Ovary (tissue), 9 donors: ENCODE measurements around the gene IRF8. TPM values are rescaled to one million over a fixed set of nuclear protein-coding genes. Genes with fewer than 3 reads are reported as not detected.
"Not testable (repeated sequence)": the region's sequence is repeated elsewhere in the genome, so short reads cannot be mapped to it uniquely, and the experiment has no call there.

Experiments used
- DNase-seq, 5 donors: peaks; one replicate each; pipeline ENCODE4 v3.0.0-alpha.2; 2019 to 2020
- H3K27ac ChIP-seq, 2 donors: fragments of 200-600 bp; one replicate each; pipeline versions ENCODE4 v1.5.1 to v1.8.0; 2019 to 2022
- H3K27me3 ChIP-seq: fragments of 200-600 bp; one replicate; pipeline ENCODE4 v1.8.0; 2022
- H3K36me3 ChIP-seq: fragments of 200-600 bp; sonication (generic); one replicate; pipeline ENCODE4 v1.5.1; 2019
- H3K4me1 ChIP-seq: one replicate; pipeline ENCODE4 v1.8.1; 2013; ENCODE audit warnings: mild to moderate bottlenecking, moderate library complexity; ENCODE audit not compliant: insufficient read depth
- H3K4me3 ChIP-seq: fragments of 200-600 bp; sonication (generic); one replicate; pipeline ENCODE4 v1.5.1; 2017
- H3K9me3 ChIP-seq, 2 donors: fragments of 200-600 bp in 1 of 2; sonication (generic) in 1 of 2; one replicate each; pipeline versions ENCODE4 v1.5.1 to v1.8.1; 2013 to 2019; ENCODE audit warnings: mild to moderate bottlenecking in 1 of 2, moderate library complexity in 1 of 2
- CTCF ChIP-seq, 3 donors: fragments of 450-650 bp in 2 of 3; fragments of 200-600 bp in 1 of 3; IDR thresholded peaks; one replicate each; pipeline versions ENCODE4 v1.5.1 to v1.8.0; 2016 to 2022; ENCODE audit warnings: antibody characterized with exemption in 3 of 3, mild to moderate bottlenecking in 1 of 3
- EP300 ChIP-seq: sonication (generic); formaldehyde crosslinking; IDR thresholded peaks from one replicate; pipeline ENCODE4 v1.6.1; 2017; ENCODE audit warnings: antibody characterized with exemption
- POLR2A ChIP-seq: fragments of 450-650 bp; IDR thresholded peaks from one replicate; pipeline ENCODE4 v1.6.1; 2017; ENCODE audit warnings: antibody characterized with exemption, mild to moderate bottlenecking, moderate library complexity
- WGBS, 3 donors: extraction: QIAGEN DNeasy Blood & Tissue Kit in 1 of 3; methylation state at CpG; one replicate each; pipeline versions ENCODE4 v1.1.5 to v1.1.7; 2013 to 2017; 5-methylcytosine and 5-hydroxymethylcytosine counted together
- intact Hi-C, 4 donors: fragments of 100-400 bp; cut with DNase I; formaldehyde crosslinking; loops; one replicate each; pipeline versions ENCODE4 v1.11.0 to v1.15.1; 2022 to 2023
- polyA plus RNA-seq, 2 donors: library from polyadenylated mRNA; stranded (reverse); fragments of 200-250 nt in 1 of 2; fragments of 350-450 nt in 1 of 2; fragmentation: Illumina TruSeq in 1 of 2; extraction: RNeasy Lipid Tissue Mini Kit (QIAGEN cat#74804) in 1 of 2; gene quantifications; one replicate each; pipeline ENCODE4 v1.2.3, GENCODE V29; 2013 to 2014
- total RNA-seq, 7 donors: library from RNA; depleted of rRNA in 2 of 7; stranded (reverse); fragments of >200 nt in 2 of 7; fragmentation: NEBNext Ultra II Directional in 3 of 7; extraction: Animal tissue kit (Norgen Biotek cat#: 25700) in 3 of 7; gene quantifications; one replicate each; pipeline versions ENCODE4 v1.1.0 to v1.2.4, GENCODE V29; 2016 to 2023
- donor health status: DM: no; HTN: no; CAD: no; lungs with moderate emphysema.
- donor health status: DM: no; HTN: no; CAD: no.
- donor health status: Bipolar disorder and iron deficiency.
- donor health status: DM: yes; HTN: yes; CAD: no.
- donor health status: DM: no; HTN: no; CAD: no.
- donor health status: DM: yes; HTN: yes; CAD: no.

IRF8 gene
- total and polyA plus RNA-seq, 9 donors, result 1.8 to 24.1 (median 3.6) TPM

- no peak for DNase-seq
- intact Hi-C loops, result no loop called here
- no peaks in the 10 kb centered on the region for H3K36me3 ChIP-seq
- 65 to 79% (median 72%) methylated on average over 14 of the region's 14 CpGs for WGBS, 3 donors
- H3K4me1 ChIP-seq, result no peaks in the 10 kb centered on the region
- no peak overlapping the region for H3K27ac ChIP-seq
- H3K9me3 ChIP-seq, result no peaks in the 10 kb centered on the region
- TF ChIP-seq EP300 (no peak), POLR2A (no peak), CTCF (IDR thresholded peaks at IDR 0.05) (no peak)
- H3K4me3 ChIP-seq, result no peak overlapping the region
- H3K27me3 ChIP-seq, result no peaks in the 10 kb centered on the region
These were observed 43.1 kb downstream of the IRF8 start for GRCh38 chr16:85941863-85942644.

- H3K9me3 ChIP-seq, DNase-seq, H3K36me3 ChIP-seq, H3K27me3 ChIP-seq, intact Hi-C loops, H3K27ac ChIP-seq, H3K4me3 ChIP-seq, H3K4me1 ChIP-seq: not testable (repeated sequence)
- WGBS, 3 donors, result 86 to 94% (median 93%) methylated on average over 10 of the region's 10 CpGs
These were observed 43.7 kb downstream of the IRF8 start for GRCh38 chr16:85942659-85943058.

GRCh38 chr16:85943711-85944110 lies 44.7 kb downstream of the IRF8 start:
- no peaks in the 10 kb centered on the region for H3K36me3 ChIP-seq
- 87 to 89% (median 88%) methylated on average over 2 of the region's 2 CpGs for WGBS, 3 donors
- intact Hi-C loops, result no loop called here
- TF ChIP-seq POLR2A (no peak), CTCF (IDR thresholded peaks at IDR 0.05) (no peak), EP300 (no peak)
- no peaks in the 10 kb centered on the region for H3K27me3 ChIP-seq
- no peaks in the 10 kb centered on the region for H3K4me1 ChIP-seq
- H3K9me3 ChIP-seq, result no peaks in the 10 kb centered on the region
- no peak for DNase-seq
- no peak overlapping the region for H3K27ac ChIP-seq
- H3K4me3 ChIP-seq, result no peak overlapping the region

GRCh38 chr16:85944572-85945423 lies 45.8 kb downstream of the IRF8 start:
- TF ChIP-seq CTCF (IDR thresholded peaks at IDR 0.05) (no peak), EP300 (no peak), POLR2A (no peak)
- 80 to 87% (median 84%) methylated on average over 7 of the region's 7 CpGs for WGBS, 3 donors
- intact Hi-C loops, result no loop called here
- Histone ChIP-seq H3K36me3 (no peaks in the 10 kb centered on the region), H3K4me3 (no peak overlapping the region), H3K27ac (no peak overlapping the region), H3K4me1 (no peaks in the 10 kb centered on the region), H3K27me3 (no peaks in the 10 kb centered on the region), H3K9me3 (no peaks in the 10 kb centered on the region)
- no peak for DNase-seq

- 80 to 87% (median 86%) methylated on average over 11 of the region's 11 CpGs for WGBS, 3 donors
- TF ChIP-seq CTCF (IDR thresholded peaks at IDR 0.05) (no peak), POLR2A (no peak), EP300 (no peak)
These were observed 46.4 kb downstream of the IRF8 start for GRCh38 chr16:85945424-85945751.

More at GRCh38 chr16:85945424-85945751, 46.4 kb downstream of the IRF8 start:
- H3K9me3 ChIP-seq, result no peaks in the 10 kb centered on the region
- H3K36me3 ChIP-seq, result no peaks in the 10 kb centered on the region
- H3K4me3 ChIP-seq, result no peak overlapping the region
- H3K27me3 ChIP-seq, result no peaks in the 10 kb centered on the region
- H3K4me1 ChIP-seq, result no peaks in the 10 kb centered on the region
- intact Hi-C loops, result no loop called here
- no peak for DNase-seq
- no peak overlapping the region for H3K27ac ChIP-seq
